ENCODE results near the gene TUBGCP3.
"Not testable (repeated sequence)": the region's sequence is repeated elsewhere in the genome, so short reads cannot be mapped to it uniquely, and the experiment has no call there.

The TUBGCP3 gene

GRCh38 chr13:112562254-112562653 is 25.7 kb downstream of the TUBGCP3 start:
- TF ChIP-seq, protein P1, sequence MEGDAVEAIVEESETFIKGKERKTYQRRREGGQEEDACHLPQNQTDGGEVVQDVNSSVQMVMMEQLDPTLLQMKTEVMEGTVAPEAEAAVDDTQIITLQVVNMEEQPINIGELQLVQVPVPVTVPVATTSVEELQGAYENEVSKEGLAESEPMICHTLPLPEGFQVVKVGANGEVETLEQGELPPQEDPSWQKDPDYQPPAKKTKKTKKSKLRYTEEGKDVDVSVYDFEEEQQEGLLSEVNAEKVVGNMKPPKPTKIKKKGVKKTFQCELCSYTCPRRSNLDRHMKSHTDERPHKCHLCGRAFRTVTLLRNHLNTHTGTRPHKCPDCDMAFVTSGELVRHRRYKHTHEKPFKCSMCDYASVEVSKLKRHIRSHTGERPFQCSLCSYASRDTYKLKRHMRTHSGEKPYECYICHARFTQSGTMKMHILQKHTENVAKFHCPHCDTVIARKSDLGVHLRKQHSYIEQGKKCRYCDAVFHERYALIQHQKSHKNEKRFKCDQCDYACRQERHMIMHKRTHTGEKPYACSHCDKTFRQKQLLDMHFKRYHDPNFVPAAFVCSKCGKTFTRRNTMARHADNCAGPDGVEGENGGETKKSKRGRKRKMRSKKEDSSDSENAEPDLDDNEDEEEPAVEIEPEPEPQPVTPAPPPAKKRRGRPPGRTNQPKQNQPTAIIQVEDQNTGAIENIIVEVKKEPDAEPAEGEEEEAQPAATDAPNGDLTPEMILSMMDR (IDR thresholded peaks at IDR 0.05; ENCODE audit: low read depth, low read length): no peak
- no peak overlapping the region for H3K4me3 ChIP-seq (replicated peaks in 1 of 2; ENCODE audit: low read depth in 2 of 2, low read length in 2 of 2)

GRCh38 chr13:112561478-112561877 is 26.5 kb downstream of the TUBGCP3 start:
- DNase-seq (ENCODE audit: low read depth in 2 of 2): peak in 1 of 2 donors; percentile 32
- no peak overlapping the region for H3K4me3 ChIP-seq (replicated peaks in 1 of 2; ENCODE audit: low read depth in 2 of 2, low read length in 2 of 2)
- TF ChIP-seq, protein P1 (IDR thresholded peaks at IDR 0.05; ENCODE audit: low read depth, low read length): no peak

More at GRCh38 chr13:112562254-112562653, 25.7 kb downstream of the TUBGCP3 start:
- DNase-seq (ENCODE audit: low read depth in 2 of 2): no peak

GRCh38 chr13:112558696-112559418 is 29.1 kb downstream of the TUBGCP3 start:
- H3K4me3 ChIP-seq (replicated peaks in 1 of 2; ENCODE audit: low read depth in 2 of 2, low read length in 2 of 2): no peak overlapping the region
- TF ChIP-seq, protein P1 (IDR thresholded peaks at IDR 0.05; ENCODE audit: low read depth, low read length): no peak
- DNase-seq (ENCODE audit: low read depth in 2 of 2): no peak

DNA sequence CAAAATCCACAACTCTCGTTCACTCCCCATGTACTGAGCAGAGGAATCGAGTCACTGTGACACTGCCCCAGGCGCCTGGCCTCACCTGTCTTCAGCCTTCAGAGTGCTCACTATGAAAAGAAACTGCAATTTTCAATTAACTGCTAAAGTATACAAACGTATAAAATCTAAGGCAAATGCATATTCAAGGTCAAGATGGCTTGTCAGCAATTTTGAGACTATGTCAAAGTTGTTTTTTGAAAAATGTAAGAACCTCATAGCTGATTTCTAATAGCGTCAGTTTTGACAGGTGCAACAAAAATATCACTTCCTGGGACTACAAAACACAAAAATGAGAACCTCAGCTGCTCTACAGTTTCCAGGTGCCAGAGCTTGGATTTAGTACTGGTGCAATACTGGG is 31.4 kb downstream of the TUBGCP3 start:
- H3K4me3 ChIP-seq (replicated peaks in 1 of 2; ENCODE audit: low read depth in 2 of 2, low read length in 2 of 2): no peak overlapping the region
- DNase-seq (ENCODE audit: low read depth in 2 of 2): no peak
- TF ChIP-seq, protein P1 (IDR thresholded peaks at IDR 0.05; ENCODE audit: low read depth, low read length): no peak

- TF ChIP-seq, protein P1 (IDR thresholded peaks at IDR 0.05; ENCODE audit: low read depth, low read length): no peak
- H3K4me3 ChIP-seq (replicated peaks in 1 of 2; ENCODE audit: low read depth in 2 of 2, low read length in 2 of 2): no peak overlapping the region
- DNase-seq (ENCODE audit: low read depth in 2 of 2): no peak
Measured at GRCh38 chr13:112554214-112554850, 33.6 kb downstream of the TUBGCP3 start.

- H3K4me3 ChIP-seq (replicated peaks in 1 of 2; ENCODE audit: low read depth in 2 of 2, low read length in 2 of 2); DNase-seq (ENCODE audit: low read depth in 2 of 2): not testable (repeated sequence)
Measured at GRCh38 chr13:112548975-112549374, 39.0 kb downstream of the TUBGCP3 start.

- peak; percentile 78 to 84 for DNase-seq (ENCODE audit: low read depth in 2 of 2)
- no peak overlapping the region for H3K4me3 ChIP-seq (replicated peaks in 1 of 2; ENCODE audit: low read depth in 2 of 2, low read length in 2 of 2)
- TF ChIP-seq, protein P1 (IDR thresholded peaks at IDR 0.05; ENCODE audit: low read depth, low read length): no peak
Measured at GRCh38 chr13:112545856-112546255, 42.1 kb downstream of the TUBGCP3 start.

Data from cardiac fibroblast (primary cell).